CD4-positive, alpha-beta T cell treated with Interleukin-17A for 1 hour (primary cell): ENCODE results near the gene FAXC.
A peak's percentile ranks its signal among the peaks of the same experiment; 100 is the strongest.
"Not testable (repeated sequence)": the region's sequence is repeated elsewhere in the genome, so short reads cannot be mapped to it uniquely, and the experiment has no call there.

Source experiments
- DNase-seq: peaks from one replicate; pipeline ENCODE4 v3.0.0-alpha.2; 2020

Gene FAXC

DNA sequence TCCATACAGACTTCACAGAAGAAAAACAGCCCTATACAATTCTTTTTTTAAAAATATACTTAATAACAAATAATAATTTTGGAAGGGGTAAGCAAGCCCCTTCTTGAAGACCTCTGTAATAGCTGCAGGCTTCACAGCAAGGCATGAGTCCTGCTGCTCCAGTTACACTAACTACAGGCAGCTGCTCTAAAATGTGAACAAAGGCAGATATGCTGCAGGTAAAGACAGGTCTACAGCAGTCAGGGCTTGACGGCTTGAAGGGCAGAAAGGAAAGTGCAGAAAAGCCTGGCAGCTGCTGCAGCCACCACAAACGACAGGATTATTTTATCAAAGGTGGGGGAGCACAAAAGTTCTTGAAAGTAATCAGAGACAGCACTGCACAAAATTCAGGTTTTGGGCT, 11.3 kb downstream of the FAXC start:
- no peak for DNase-seq

DNA sequence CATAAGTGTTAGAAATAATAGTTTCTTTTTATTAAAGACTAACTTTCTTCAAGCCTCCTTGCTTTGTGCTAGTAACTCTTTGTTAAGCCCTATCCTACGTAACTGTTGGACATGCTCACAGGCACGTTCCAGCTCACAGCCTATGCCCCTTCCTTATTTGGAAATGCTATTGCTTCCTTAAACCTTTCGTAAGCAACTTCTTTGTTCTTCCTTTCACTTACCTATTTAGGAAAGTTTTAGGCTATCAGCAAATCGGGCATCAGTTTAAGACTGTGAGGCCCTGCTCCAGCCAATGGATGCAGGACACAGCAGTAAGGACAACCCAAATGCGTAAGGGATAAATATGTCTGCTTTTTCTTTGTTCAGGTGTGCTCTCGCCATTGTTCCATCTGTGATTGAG, 14.2 kb downstream of the FAXC start:
- DNase-seq: not testable (repeated sequence)

DNA sequence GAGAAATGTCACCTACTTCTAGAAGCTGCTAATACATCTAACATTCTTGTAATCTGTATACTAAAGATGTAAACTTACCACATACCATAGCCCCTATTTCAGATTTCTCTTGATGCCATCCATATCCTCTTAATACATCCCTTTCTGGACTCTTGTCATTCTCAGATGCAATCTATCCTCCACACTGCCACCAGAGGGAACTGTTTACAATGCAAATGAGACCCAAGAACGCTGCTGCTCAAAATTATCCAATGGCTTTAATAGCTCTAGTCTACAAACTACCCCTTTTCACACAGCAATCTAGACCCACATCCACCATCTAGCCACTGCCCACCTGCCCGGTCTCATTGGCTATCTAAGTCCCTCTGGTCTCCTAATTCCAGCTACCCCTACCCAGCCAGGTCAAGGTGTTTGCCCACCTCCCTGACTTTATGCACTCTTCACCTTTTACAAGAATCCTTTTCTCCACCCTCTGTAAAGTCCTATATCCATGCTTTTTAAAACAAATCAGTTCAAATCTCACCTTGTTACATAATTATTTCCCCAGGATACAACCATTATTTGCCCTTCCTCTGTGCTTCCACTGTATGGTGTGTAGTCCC, 14.8 kb downstream of the FAXC start:
- DNase-seq: peak; percentile 8

DNA sequence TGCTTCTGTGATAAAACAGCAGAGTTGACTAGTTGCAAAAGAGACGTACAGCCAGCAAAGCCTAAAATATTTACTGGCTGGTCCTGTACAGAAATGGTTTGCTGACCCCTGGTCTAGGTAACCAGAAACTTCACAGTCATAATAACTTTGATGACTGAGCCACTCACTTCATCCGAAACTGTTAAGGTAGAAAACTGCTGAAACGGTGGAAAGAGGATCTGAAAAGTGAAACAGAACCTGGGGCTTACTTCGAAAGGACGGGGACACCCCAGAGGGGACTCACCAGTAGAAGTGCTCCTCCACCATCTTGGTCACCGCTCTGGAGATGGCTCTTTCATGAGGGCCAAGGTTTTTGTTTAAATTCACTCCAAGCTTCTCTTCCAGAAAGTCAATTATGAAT, 16.4 kb downstream of the FAXC start:
- no peak for DNase-seq

DNA sequence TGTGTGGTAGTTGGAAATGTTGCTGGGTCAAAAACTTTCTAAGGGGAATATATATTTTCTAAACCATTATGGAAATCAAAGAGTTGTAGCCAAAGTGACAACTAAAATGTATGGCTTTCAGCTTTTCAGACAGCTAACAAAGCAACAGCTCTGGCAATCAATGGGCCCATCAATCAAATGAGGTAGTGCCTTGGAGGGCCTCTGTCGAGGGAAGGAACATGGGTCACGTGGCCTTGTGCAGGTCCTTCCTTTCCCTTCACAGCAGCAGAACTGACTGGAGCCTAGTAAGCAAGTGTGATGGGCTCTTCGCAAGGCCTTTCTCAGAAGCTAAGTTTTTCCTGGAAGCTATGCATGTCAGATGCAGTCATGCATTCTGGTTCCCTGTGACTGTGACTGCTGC, 17.9 kb downstream of the FAXC start:
- DNase-seq: no peak

DNA sequence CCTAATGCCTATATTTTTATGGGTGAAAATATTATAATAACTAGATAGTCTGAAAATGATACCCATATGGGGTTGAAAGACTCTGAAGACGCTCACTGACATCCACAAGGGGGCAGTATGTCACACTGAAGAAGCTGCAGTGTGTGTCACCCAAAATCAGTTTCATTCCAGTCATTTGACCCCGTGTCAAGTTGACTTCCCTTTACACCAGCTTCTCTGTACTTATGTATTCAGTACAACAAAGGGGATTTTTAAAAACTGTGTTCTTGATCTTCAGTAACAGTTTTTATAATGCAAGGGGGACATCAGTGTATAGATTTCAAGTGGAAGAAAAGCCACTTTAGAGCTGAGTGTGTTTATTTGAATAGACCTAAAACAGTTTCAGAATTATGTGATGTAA, 19.3 kb downstream of the FAXC start:
- DNase-seq: peak; percentile 61

DNA sequence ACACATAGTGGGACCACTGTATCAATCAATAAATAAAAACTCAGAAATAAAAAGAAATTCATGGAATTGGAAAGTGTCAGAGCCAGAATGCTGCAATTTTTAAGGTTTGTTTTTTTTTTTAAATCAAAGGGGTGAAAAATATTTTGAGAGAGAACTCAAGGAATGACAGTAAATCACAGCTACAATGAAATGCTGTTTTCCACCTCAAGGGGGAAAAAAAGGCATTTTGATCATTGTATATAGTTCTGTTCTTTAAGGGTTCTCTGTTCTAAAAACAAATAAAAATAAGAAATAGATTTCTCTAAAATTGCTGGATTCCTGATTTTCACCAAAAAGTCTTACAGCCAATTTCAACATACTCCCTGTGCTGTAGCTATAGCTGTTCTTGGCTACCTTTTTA, 24.5 kb downstream of the FAXC start:
- no peak for DNase-seq

DNA sequence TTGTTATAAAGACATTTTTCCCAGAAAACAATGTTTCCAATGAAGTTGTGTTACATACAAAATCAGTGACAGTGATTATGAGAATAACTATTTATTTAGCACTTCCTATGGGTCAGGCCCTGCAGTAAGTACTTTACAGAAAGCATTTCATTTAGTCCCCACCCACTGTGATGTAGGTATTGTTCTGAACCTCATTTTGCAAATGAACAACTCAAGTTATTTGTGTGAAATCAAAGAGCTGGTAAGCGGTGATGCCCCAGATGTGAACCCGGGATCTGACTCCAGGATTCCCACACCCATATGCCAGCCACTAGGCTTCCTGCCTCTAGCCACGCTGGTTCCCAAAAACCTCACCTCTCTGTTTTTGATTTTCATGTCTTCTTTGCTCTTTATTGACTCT, 30.9 kb downstream of the FAXC start:
- no peak for DNase-seq

DNA sequence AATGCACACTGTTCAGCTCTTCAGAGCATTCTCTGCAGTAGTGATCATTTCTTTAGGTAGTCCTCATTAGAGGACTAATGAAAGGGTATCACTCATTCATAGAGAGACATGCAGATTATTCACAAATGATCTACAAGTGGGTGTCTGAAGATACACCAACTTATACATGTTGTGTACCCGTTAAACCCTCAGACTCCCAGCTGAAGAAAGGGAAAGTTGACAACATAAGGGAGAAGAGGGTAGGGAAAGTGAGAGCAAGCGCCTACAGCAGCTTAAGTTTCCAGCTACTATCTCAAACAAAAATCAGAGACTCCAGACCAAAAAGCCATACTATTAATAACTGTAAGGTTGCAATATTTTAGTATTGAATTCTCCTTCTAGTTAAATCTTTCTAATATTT, 37.1 kb downstream of the FAXC start:
- DNase-seq: no peak

DNA sequence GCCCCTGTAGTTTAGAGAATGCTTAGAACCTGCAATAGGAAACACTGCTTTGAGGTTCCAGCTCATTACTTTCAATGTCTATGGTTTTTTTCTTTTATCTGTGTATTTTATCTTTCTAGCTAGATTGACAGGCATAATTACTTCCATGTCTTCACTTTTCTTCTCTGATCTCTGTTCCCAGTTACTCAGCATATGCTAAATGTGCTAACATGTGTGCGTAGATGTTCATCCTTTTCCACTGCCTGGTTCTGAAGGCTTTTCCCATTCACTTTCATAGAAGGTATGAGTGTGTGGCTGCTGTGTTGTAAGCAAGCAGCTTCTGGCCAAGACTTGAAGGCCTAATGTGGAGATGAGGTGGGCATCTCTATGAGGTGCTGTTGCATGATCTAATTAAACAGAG, 38.9 kb downstream of the FAXC start:
- DNase-seq: no peak

DNA sequence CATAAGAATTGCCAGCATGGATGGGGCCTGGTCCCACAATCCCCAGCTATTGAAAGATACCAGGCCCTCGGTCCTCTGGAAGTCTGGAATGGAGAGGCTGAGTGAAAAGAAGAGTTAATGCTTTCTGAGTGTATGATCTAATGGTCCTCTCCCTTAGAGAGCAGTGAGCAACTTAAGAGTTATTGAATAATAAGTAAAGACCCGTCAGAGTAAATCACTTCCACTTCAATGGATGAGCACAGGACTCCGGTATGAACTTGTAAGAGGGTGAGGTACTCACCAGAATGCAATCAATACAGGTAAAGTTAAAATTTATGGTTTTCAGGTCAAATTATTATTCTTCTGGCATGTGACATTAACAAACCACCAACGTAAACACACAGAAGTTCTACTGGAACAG, 39.9 kb downstream of the FAXC start:
- DNase-seq: no peak

DNA sequence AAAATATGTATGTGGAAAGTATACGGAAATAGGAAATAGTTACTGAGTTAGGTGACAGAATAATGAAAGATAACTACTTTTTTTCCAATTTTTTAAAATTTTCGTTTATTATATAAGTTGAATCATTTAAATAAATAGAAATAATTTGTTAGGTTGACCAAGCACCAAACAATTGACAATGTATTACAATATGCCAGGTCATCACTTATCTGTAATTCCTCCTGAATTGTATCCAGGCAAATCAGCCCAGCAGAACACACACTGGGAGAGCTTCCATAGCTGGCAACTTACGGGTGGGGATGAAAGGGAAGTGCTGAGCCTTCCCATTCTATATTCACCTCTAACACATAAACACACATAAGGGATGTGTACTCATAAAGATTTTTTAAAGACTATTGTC, 40.7 kb downstream of the FAXC start:
- no peak for DNase-seq

DNA sequence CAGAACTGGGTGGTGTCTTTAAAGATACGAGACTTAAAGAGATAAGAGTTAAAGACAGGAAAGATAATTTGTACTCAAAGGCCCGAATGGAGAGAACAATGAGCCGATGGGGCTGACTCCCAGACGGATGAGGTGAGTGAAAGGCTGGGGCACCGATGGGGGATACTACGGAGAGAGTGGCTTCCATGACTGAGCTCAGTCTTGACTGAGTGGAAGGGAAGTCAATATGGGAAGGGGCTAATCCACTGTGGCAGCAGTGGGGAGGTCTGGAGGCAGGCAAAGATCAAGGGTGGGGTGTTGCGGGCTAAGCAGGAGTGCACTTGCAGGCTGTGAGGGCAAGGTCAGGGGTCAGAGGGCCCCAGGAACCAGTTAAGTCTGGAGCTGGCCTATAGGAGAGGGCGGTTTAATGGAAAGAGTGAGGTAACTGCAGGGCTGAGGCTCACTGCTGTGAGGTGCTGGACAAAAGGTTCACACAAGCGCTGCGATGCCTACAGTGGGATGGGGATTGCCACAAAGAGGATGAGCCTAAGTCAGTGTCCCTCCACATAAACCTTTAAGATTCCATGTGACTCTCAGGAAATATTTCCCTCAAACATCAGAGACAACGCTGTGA, 42.1 kb downstream of the FAXC start:
- no peak for DNase-seq

DNA sequence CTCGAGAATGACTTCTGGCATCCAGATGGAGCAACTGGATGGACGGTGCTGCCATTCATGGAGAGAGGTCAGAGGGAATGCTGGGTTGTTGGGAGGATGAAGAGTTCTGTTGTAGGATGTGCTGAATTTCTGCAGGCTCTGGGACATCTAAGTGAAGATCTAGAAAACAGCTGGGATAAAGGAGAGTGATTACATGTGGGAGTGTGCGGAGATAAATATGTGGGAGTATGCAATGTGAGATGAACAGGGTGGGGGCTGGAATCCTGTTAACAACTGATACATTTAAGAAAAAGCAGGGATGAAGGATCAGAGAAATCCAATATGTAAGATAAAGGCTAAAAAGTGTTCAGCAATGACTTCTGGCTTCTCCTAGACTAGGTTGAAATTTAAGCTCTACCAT, 43.1 kb downstream of the FAXC start:
- no peak for DNase-seq

DNA sequence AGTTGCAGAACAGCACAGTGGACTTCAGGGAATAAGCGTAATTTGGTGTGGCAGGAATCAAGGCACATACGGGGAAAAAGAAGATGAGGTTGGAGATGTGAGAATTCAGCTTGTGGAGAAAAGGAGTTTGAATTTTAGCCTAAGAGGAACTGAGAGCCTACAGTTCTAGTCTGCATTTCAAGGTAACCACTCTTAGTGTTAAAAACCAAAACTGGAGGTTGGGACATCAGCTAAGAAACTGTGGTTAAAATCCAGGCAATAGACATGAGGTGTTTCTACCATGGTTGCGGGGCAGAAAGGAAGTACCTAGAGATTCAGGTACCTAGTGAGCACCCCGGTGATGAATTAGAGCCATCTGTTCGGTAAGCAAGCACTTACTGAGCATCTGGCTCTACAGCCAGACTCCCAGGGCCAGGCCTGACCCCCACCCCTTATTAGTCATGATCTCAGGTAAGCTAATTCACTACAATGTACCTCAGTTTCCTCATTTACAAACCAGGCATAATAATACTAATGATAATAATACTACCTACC, 44.4 kb downstream of the FAXC start:
- no peak for DNase-seq

DNA sequence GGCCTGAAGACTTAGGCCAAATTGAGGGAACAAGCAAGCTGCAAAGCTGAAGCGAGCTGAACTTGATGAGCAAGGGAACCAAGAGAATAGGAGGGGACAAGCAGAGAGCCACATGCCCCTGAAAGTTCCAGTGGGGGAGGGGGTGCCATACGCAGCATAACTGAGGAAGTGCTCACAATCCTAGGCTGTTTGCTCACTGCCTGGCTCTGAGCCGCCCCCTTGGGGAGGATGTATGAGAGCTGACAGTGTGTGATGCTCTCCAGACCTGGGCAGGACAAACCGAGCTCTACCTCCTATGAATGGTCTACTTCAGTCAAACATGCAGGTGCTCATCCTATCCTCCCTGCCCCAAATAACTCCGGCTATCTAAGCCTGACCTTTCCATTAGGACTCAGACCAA, 52.1 kb downstream of the FAXC start:
- DNase-seq: no peak

DNA sequence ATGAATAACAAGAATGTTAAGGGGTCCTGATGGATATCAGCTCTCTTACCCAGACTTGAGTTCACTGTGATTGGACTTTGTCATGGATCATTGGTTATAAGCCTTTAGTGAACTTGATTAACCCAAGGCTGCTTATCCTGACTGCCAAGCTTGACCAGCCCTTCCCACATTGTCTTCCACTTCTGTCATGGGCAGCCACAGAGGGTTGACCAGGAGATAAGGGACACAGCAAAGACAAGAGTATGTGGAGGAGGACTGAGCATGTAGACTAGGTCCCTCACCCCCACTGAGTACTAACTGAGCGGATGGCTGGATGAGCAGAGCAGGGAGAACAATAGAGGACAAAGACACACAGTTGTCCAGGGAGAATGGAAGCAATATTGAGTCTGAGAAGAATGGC, 52.5 kb downstream of the FAXC start:
- DNase-seq: no peak

DNA sequence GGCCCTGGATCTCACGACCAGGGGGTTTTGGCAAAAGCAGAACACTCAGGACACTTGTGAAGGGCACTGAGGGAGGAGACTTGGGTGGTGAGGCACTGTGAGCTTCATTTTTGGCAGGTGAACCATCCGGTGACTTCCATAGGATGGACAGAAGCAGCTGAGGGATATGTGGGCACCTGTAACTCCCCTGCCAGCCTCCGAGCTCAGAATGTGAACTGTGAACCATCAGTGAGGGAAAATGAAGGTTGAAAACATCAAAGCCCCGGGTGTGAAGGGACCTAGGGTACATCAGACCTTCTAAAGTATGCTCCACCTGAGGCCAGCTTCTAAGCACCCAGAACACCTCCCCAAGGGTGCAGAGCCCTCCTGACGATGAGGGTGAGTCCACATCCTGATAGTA, 53.2 kb downstream of the FAXC start:
- DNase-seq: no peak

DNA sequence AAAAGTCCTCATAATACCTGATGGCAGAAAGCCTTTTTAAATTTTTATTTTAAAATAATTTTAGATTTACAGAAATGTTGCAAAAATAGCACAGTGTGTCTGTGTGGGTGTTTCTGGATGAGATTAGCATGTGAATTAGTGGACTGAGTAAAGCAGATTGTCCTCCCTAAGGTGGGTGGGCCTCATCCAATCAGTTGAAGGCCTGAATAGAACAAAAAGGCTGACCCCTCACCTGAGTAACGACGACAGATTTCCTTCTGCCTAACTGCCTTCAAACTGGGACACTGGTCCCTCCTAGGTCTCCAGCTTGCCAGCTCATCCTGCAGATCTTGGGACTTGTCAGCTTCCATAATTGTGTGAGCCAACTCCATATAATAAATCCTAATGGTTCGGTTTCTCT, 54.2 kb downstream of the FAXC start:
- no peak for DNase-seq

DNA sequence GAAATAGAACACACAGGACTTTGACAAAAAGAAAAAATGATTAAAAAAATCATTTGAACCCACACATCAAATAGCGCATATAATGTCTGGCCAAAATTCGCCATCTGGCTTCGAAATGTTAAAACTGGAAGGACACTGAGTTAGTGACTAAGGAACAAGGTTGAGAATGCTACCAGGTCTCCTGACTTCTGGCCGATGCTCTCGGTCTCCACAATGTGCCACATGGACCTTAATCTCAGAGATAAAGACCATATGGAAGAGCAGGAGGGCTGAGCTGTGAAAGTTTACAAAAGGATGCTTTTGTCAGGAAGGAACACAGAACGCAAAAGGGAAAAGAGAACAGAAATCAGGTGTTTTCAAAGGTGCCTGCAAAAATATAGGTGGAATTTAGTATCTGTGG, 54.7 kb downstream of the FAXC start:
- no peak for DNase-seq

DNA sequence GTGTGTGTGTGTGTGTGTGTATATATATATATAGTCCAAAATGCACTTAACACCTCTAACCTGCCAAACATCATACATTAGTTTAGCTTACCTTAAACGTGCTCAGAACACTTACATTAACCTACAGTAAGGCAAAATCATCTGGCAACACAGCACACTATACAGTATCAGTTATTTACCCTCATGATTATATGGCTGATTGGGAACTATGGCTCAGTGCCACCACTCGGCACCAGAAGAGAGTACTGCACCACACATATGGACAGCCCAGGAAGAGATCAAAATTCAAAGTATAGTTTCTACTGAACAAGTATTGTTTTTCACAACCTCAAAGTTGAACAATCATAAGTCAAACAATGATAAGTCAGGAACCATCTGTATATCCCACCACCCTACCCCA, 59.8 kb downstream of the FAXC start:
- DNase-seq: no peak

DNA sequence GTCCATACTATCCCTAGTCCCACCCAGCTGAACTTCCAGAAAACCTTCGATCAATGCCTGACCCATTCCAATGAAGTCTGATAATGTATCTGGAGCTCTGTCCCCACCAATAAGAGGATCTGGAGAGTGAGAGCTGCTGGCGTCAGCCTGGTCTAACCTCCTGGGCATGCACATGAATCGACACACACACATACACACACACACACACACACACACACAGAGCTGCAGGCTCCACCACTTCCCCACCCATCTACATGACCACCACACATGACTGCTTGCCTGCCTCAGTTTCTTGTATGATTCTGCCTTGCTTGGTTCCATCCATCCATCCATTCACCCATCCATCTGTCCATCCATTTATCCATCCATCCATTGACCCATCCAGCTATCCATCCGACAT, 60.8 kb downstream of the FAXC start:
- DNase-seq: no peak

DNA sequence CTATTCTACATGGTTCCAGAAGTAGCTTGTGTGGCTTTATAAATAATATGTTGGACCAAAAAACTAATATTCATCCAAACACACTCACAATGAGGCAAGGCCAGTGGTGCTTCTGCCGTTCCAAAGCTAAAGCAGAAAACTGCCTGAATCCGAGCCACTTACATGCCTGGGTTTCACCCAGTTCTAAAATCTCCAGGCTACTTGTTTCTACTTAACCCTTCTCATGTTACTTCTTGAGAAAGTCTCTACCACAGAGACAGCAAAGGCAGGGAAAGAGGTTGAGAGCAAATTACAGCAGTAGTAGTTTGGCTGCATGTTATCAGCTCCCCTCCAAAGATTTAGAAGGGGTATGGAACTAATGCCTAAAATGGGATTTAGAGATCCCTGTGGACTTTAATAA, 62.0 kb downstream of the FAXC start:
- no peak for DNase-seq

DNA sequence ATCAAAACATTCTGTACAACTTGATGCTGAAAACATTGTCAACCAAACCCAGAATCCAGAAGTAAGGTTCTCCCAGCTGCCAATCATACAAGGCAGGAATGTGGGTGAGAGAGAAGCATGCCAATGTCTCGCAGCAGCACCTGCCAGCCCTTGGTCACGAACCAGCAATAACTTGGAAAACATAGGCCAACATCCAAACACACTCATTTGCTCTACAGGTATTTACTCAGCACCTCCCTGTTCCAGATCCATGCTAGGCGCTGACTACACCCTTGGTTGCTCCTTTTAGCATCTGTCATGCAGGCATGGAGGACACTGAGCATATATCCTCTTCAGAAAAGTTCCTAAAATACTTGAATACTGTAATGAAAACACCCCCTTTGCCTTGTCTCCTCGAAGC, 63.6 kb downstream of the FAXC start:
- no peak for DNase-seq

DNA sequence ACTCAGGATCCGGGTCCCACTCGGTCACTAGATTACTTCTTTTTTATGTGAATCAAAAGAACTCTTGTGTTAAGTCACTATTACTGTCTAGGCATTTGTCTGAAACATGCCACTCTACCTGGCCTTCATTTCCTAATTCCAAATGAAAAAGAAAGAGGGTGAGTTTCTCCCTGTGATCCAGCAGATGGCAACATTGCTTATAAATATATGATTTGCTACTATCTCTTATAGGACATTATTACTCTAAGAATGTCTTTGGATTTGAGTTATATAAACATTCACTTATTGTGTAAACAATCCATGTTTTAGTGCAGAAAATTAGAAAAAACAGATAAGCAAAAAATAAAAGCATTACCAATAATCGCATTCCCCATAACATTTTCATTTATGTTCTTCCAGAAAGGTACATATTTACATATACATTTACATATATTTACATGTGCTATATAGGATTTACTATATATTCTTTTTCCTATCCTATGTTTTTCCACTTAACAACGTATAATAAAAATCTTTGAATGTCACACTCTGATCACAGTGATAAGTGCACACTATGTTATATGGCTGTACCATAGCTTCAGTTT, 66.9 kb downstream of the FAXC start:
- no peak for DNase-seq
